Measurements from ENCODE around the gene TXNDC11. TPM values are rescaled to one million over a fixed set of nuclear protein-coding genes. Genes with fewer than 3 reads are reported as not detected.

Gene TXNDC11
- total RNA-seq, 3 donors from 2014 or later: 34.3 to 39.0 (median 35.5) TPM

DNA sequence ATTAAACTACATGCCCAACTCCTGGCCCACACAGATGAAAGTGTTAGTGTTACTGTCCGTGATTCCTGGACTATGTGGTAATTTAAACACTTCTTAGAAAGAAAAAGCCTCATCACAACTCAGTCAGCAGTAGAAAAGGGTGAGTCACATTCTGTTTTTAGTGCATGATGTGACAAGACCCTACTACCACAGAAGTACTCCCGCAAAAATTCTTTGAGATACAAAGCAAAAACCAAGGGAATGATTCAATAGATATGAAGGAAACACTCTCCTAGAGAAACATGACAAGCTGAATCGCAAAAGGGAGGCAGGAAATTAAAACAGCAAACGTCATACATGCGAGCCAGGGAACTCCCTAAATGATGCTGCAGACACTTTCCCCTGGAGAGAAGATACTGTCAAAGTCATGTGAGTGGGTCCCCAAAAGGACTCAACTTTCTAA lies 60.0 kb downstream of the TXNDC11 start:
- DNase-seq: no peak

DNA sequence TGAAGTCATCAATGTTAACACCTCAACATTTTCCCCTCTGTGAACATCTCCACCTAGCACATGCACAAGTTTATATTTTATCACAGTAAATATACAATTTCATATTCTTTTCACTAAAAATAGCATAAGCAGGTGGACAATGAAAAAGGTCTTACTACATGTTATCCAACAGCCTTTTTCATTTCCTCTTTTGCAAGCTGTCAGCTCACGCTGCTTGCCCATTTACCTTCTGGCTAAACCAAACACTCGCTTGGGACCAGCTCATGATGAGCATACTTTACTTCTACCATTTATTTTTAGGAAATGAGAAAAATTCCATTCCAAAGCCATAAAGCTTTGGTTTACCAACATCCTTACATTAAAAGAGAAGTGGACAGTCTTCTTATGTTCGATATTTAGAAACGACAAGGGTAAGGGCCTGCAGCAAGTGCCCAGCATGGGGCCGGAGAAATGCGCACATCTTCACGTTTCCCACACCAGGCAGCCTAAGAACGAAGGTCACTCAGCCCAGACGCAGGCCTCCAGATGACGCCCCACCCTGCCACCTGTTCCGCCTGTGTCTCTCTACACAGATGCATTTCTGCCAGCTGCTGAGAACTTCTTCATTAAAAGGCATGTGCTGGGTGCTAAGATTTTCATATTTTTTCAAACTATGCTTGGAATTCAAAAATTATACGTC lies 60.5 kb downstream of the TXNDC11 start:
- no peak for ATAC-seq
- no peaks in the 10 kb centered on the region for H3K9me3 Mint-ChIP-seq
- H3K36me3 Mint-ChIP-seq (ENCODE audit: insufficient read depth): peaks cover 34% of the 10 kb centered on the region
- no peak overlapping the region for H3K4me3 Mint-ChIP-seq
- no peaks in the 10 kb centered on the region for H3K27me3 Mint-ChIP-seq (ENCODE audit: low read depth)
- H3K4me1 Mint-ChIP-seq (ENCODE audit: low read depth): peaks cover 48% of the 10 kb centered on the region
- DNase-seq: no peak

More for the DNA sequence above, 60.0 kb downstream of the TXNDC11 start:
- no peak overlapping the region for H3K4me3 Mint-ChIP-seq
- peaks cover 36% of the 10 kb centered on the region for H3K36me3 Mint-ChIP-seq (ENCODE audit: insufficient read depth)
- ATAC-seq: peak; percentile 53 to 69
- no peaks in the 10 kb centered on the region for H3K9me3 Mint-ChIP-seq
- no peaks in the 10 kb centered on the region for H3K27me3 Mint-ChIP-seq (ENCODE audit: low read depth)
- H3K4me1 Mint-ChIP-seq (ENCODE audit: low read depth): peaks cover 48% of the 10 kb centered on the region

DNA sequence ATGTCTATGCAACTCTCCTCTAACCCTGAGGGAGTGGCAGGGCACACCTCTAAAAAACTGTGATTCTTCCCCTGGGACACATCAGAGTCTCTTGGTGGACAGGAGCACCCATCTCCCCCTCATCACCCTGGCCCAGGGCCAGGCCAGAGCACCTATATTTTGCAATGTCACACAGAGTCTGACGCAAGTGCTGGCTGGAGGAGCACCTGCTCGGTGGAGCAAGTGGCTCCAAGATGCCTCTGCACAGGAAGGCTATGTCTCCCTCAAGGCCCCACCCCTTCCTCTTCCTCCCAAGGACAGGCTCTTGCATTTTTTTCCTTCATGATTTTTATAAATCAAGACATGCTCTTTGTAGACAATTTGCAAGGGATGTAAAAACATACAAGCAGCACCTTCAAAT lies 61.1 kb downstream of the TXNDC11 start:
- no peak for DNase-seq
- H3K4me1 Mint-ChIP-seq (ENCODE audit: low read depth): peaks cover 47% of the 10 kb centered on the region
- no peaks in the 10 kb centered on the region for H3K9me3 Mint-ChIP-seq
- H3K4me3 Mint-ChIP-seq: no peak overlapping the region
- no peak for ATAC-seq
- H3K36me3 Mint-ChIP-seq (ENCODE audit: insufficient read depth): peaks cover 31% of the 10 kb centered on the region
- H3K27me3 Mint-ChIP-seq (ENCODE audit: low read depth): no peaks in the 10 kb centered on the region

DNA sequence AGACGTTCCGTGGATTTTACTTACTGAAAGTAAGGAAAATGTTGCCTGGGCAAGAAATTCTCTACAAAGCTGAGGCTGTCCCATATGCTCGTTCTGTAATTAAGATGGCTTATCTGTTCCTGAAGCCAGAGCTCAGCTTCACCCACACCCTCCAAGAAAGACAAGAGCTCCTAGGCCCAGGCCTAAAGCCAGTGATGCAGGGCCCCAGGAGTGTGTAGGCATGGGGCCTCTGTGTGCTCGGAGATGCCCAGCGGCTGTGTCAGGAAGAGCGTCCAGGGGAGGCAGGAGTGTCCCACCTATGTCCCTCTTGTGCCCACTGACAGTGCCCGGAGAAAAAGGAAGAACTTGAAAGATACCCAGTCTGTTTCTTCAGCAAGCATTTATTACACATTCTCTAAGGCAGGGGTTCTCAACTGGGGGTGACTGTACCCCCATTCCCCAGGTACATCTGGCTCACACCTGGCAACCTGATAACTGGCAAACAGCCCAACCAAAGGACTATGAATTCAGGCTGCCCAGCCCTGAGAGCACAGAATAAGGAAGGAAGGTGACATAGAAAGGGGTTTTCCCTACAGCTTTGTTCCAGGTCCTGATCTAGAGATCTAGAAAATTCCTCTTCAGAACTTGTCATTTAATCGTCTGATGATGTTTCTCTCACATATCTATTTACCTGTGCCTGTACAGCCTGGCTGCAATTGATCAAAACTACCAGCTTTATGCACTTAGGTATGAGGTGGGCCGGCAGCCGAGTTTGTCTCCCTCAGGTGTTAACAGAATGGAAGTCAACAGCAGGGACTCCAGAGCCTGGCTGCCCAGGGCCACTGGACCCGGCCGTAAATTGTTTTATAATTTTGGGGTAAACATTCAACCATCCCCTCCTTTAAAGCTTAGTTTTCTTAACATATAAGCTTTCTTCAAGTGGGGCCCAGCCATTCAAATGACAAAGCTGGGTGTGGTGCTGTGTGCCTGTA lies 62.4 kb downstream of the TXNDC11 start:
- H3K36me3 Mint-ChIP-seq (ENCODE audit: insufficient read depth): peaks cover 30% of the 10 kb centered on the region
- H3K4me1 Mint-ChIP-seq (ENCODE audit: low read depth): peaks cover 54% of the 10 kb centered on the region

DNA sequence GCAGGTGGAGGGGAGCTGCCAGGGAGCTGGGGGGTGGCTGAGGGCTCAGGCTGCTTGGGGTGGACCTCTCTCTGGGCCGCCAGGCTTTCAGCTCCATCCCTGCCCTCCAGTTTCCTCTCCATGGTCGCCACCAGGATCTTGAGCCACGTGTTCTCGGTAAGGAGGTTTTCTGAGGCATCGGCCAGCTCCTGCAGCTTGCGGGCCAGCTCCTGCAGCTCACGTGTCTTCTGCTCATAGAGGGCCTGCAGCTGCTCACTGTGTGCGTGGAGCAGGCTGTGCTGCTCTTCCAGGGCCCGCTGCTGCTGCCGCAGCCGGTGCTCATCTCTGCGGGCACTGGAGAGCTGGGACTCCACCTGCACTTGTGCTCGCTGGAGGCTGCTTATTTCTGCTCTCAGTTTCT lies 63.4 kb downstream of the TXNDC11 start:
- DNase-seq: no peak
- ATAC-seq: no peak
- H3K9me3 Mint-ChIP-seq: no peaks in the 10 kb centered on the region
- H3K4me3 Mint-ChIP-seq: no peak overlapping the region
- H3K36me3 Mint-ChIP-seq (ENCODE audit: insufficient read depth): peaks cover 24% of the 10 kb centered on the region
- H3K27me3 Mint-ChIP-seq (ENCODE audit: low read depth): no peaks in the 10 kb centered on the region
- H3K4me1 Mint-ChIP-seq (ENCODE audit: low read depth): peaks cover 59% of the 10 kb centered on the region

More for the DNA sequence above, 62.4 kb downstream of the TXNDC11 start:
- H3K27me3 Mint-ChIP-seq (ENCODE audit: low read depth): no peaks in the 10 kb centered on the region
- no peak for ATAC-seq
- no peak for DNase-seq
- H3K9me3 Mint-ChIP-seq: no peaks in the 10 kb centered on the region
- no peak overlapping the region for H3K4me3 Mint-ChIP-seq

DNA sequence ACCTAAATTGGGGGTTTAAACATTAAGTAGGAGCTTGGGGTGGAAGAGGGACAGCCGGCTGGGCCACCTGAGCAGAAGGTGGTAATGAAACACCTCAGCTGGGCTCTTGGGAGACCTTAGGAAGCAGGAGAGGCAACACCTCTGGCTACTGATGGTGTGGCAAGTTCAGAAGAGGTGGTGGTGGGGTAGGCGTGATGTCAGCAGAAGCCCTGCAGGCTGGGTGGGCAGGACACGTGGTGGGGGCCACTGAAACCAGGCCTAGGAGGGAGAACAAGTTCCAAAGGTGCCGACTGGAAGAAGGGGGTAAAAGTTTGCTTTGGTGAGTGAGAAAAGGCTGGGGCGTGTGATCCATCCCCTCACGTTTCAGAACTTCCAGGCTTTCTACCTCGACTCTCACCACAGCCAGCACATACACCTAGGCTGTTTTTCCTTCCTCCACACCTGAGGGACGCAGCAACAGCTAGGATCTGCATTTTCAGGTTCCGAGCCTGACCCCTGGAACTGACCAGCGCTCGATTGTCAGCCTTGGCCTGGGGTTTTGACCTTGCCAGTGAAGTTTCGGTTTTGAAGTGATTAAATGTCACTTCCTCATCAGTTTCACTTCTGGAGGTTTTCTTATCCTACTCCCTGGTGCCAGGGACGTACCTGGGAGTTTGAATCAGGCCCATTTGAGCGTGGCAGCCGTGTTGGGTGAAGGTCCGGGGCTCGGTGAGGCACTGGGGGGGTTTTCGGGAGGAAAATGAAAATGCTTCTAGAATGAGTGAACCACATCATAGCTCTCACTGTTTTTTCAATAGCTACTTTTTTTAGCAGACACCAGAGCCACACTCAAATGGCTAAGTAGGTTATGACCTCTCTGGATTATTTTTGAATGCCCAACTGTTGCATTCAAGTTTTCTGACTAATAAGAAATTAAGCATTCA lies 64.4 kb downstream of the TXNDC11 start:
- Mint-ChIP-seq H3K4me3 (no peak overlapping the region), H3K9me3 (no peaks in the 10 kb centered on the region), H3K36me3 (ENCODE audit: insufficient read depth) (peaks cover 20% of the 10 kb centered on the region), H3K27me3 (ENCODE audit: low read depth) (no peaks in the 10 kb centered on the region), H3K4me1 (ENCODE audit: low read depth) (peaks cover 62% of the 10 kb centered on the region)
- ATAC-seq (no peak), DNase-seq (no peak)

DNA sequence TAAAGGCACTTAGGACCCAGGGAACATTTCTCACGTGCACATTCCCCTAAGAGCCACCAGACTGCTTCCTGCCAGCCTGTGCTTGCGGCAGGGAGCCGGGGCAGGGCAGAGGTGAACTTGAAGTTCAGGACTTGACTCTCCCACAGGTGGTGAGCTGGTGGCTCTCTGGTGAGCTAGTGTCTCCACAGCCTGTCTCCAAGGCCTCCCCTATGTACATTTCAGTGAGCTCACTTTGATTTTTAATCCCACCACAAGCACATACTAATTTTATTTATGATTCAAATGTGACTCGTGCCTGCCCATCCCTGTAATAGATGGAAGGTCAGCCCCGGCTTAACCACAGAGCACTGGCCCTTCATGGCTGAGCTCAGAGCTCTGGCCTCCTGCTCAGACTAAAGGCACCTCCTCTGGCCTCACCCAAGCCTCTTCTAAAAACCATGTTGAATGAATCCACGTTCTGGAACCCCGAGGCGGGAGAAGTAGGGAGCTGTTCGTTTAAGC lies 65.2 kb downstream of the TXNDC11 start:
- DNase-seq (no peak), ATAC-seq (no peak)
- Mint-ChIP-seq H3K27me3 (ENCODE audit: low read depth) (no peaks in the 10 kb centered on the region), H3K4me3 (no peak overlapping the region), H3K36me3 (ENCODE audit: insufficient read depth) (peaks cover 16% of the 10 kb centered on the region), H3K4me1 (ENCODE audit: low read depth) (peaks cover 62% of the 10 kb centered on the region), H3K9me3 (no peaks in the 10 kb centered on the region)

DNA sequence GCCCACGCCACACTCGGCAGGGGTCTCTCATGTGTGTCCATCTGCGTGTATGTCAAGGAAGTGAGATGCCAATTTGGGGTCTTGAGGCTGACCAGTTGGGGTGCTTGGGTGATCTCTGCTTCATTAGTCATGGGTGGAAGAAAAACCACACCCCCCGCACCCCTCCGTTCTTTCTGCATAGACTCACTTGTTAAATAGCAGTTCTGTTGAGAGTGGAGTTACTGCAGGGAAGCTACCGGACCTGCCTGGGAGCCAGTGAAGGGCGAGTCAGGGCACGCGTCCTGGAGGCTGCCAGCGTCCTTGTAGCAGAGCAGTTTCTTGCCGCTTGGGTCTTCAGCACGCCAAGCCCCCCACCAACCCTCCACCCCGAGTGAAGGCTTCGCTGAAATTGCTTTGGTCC lies 65.9 kb downstream of the TXNDC11 start:
- H3K27me3 Mint-ChIP-seq (ENCODE audit: low read depth): no peaks in the 10 kb centered on the region
- DNase-seq: no peak
- H3K4me3 Mint-ChIP-seq: no peak overlapping the region
- H3K9me3 Mint-ChIP-seq: no peaks in the 10 kb centered on the region
- peaks cover 16% of the 10 kb centered on the region for H3K36me3 Mint-ChIP-seq (ENCODE audit: insufficient read depth)
- ATAC-seq: no peak
- peaks cover 62% of the 10 kb centered on the region for H3K4me1 Mint-ChIP-seq (ENCODE audit: low read depth)

DNA sequence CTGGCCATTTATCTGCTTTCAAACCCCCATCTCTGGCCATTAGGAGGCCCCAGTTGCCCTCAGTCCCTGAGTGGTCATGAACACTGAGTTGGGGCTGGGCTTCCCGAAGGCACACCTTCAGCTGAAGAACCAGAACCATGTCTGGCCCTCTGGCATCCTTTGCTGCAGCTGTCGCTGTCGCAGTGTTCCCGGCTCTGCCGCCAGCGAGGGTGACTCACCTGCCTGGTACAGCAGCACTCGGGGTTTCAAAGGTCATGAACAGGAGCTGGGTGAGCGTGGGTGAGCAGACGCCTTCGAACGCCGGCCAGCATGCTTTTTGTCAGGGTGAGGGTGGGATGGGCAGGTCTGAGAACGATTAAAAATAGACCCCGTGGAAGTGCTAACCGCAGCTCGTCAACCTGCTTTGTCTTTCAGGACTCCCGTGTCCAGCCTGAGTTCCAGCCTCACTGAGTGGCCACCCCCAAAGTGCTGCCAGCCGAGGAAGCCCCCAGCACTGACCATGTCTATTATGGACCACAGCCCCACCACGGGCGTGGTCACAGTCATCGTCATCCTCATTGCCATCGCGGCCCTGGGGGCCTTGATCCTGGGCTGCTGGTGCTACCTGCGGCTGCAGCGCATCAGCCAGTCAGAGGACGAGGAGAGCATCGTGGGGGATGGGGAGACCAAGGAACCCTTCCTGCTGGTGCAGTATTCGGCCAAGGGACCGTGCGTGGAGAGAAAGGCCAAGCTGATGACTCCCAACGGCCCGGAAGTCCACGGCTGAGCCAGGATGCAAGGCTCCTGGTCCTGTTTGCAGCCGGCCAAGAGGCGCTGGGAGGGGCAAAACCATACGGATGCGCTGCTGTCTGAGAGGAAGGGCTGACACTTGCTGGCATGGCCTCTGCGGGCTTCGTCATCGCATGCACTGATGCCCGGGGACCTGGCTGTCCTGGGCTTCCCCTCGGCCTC lies 66.8 kb downstream of the TXNDC11 start:
- H3K4me3 Mint-ChIP-seq: no peak overlapping the region
- ATAC-seq: peak; percentile 42 to 65
- DNase-seq: peak; percentile 61

DNA sequence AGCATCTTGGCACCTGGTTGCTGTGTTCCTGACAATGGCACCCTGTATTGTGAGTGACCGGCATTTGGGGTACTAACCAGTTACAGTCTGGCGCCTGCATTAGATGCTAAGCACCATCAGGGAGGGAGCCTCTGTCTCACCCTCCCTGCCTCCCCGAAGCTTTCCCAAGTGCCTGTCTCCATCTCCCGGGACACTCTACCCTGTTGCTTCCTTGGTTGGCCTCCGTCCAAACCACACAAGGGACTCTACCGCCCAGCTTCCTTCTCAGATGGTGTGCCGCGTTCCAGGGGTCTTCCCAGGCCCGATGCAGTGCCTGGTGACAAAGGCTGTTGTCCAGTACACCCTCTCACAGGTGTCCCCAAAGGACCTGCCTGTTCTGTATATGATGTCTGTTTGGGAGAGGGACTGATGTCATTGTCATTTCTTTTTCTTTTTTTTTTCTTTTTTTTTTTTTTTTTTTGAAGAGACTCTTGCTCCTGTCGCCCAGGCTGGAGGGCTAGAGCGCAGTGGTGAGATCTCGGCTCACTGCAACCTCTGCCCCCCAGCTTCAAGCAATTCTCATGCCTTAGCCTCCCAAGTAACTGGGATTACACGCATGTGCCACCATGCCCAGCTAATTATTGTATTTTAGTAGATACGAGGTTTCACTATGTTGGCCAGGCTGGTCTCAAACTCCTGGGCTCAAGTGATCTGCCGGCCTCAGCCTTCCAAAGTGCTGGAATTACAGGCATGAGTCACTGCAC lies 67.7 kb downstream of the TXNDC11 start:
- ATAC-seq: no peak
- no peaks in the 10 kb centered on the region for H3K27me3 Mint-ChIP-seq (ENCODE audit: low read depth)
- no peak for DNase-seq
- H3K4me1 Mint-ChIP-seq (ENCODE audit: low read depth): peaks cover 62% of the 10 kb centered on the region
- no peaks in the 10 kb centered on the region for H3K9me3 Mint-ChIP-seq
- H3K36me3 Mint-ChIP-seq (ENCODE audit: insufficient read depth): peaks cover 15% of the 10 kb centered on the region
- H3K4me3 Mint-ChIP-seq: no peak overlapping the region

More for the DNA sequence above, 66.8 kb downstream of the TXNDC11 start:
- H3K27me3 Mint-ChIP-seq (ENCODE audit: low read depth): no peaks in the 10 kb centered on the region
- H3K36me3 Mint-ChIP-seq (ENCODE audit: insufficient read depth): peaks cover 16% of the 10 kb centered on the region
- H3K9me3 Mint-ChIP-seq: no peaks in the 10 kb centered on the region
- H3K4me1 Mint-ChIP-seq (ENCODE audit: low read depth): peaks cover 62% of the 10 kb centered on the region

DNA sequence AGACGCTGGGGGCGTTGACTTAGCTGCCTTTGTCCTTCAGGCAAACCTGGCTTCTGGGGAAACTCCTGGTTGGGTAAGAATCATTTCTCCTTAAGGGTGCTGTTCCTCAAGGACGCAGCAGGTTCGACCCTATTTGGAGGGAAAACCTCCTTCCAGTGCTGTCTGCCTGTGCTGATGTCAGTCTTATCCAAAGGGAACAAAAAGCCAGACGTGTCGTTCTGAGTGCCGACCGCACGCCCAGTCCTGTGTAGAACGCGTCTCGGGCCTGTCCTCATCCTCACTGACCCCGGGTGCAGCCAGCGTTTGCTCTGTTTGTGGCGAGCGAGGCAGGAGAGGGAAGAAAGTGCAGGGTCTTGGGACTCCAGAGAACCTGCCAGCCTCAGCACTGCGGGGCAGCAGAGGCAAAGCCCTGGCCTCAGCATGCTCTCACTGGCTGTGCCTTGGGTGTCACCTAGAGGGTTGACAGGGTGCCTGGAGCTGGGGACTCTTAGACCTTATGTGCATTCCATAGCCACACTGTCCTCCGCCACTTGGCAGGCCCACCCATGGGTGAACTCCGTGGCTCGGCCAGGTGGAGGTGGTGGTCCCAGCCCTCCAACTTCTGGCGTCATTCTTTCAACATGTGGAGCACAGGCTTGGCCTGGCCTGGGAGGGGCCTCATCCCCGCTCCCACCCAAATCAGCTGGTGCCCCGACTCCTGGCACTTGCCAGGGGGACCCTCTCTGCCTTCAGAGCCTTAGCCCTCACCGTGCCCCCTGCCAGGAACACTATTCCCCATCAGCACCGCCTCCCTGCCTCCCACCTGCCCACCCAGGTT lies 68.4 kb downstream of the TXNDC11 start:
- ATAC-seq: no peak
- Mint-ChIP-seq H3K4me3 (no peak overlapping the region), H3K4me1 (ENCODE audit: low read depth) (peaks cover 63% of the 10 kb centered on the region), H3K9me3 (no peaks in the 10 kb centered on the region), H3K27me3 (ENCODE audit: low read depth) (no peaks in the 10 kb centered on the region), H3K36me3 (ENCODE audit: insufficient read depth) (peaks cover 10% of the 10 kb centered on the region)
- no peak for DNase-seq
